ENCODE results near the gene POLR2M.

DNA sequence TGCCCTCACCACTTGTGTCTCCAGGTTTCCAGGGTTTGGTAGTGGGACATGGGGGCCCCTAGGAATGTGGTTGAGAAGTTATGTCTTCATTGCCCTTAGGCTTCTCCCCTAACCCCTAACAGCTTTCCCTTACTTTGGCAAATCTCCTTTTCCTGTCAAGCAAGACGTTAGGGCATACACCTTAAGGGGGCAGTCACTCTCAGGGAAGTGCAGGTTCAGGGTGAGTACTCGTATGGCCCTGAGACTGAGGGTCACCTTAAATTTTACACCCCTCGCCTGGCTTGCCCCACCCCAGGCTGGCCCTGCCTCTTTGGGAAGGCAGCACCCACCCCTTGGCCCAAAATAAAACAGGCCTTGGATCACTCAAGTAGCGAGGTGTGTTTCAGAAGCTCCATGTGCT lies 33.5 kb downstream of the POLR2M start:
- TF ChIP-seq, protein P1, sequence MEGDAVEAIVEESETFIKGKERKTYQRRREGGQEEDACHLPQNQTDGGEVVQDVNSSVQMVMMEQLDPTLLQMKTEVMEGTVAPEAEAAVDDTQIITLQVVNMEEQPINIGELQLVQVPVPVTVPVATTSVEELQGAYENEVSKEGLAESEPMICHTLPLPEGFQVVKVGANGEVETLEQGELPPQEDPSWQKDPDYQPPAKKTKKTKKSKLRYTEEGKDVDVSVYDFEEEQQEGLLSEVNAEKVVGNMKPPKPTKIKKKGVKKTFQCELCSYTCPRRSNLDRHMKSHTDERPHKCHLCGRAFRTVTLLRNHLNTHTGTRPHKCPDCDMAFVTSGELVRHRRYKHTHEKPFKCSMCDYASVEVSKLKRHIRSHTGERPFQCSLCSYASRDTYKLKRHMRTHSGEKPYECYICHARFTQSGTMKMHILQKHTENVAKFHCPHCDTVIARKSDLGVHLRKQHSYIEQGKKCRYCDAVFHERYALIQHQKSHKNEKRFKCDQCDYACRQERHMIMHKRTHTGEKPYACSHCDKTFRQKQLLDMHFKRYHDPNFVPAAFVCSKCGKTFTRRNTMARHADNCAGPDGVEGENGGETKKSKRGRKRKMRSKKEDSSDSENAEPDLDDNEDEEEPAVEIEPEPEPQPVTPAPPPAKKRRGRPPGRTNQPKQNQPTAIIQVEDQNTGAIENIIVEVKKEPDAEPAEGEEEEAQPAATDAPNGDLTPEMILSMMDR (IDR thresholded peaks at IDR 0.05 in 2 of 3, conservative IDR thresholded peaks at IDR 0.05 in 1 of 3; ENCODE audit: borderline replicate concordance in 1 of 3, insufficient read depth in 1 of 3, low read depth in 2 of 3, low read length in 2 of 3), result 0 out of 6 replicates have a peak, but pooled peaks of 1 of the 3 experiments have one; percentile 3
- TF ChIP-seq YY1 (IDR thresholded peaks at IDR 0.05; ENCODE audit: extremely low read depth, insufficient replicate concordance, low read depth, low read length), result no peak
- TF ChIP-seq POLR2AphosphoS5 (IDR thresholded peaks at IDR 0.05; ENCODE audit: low read depth, low read length), result no peak
- TF ChIP-seq POLR2A (IDR thresholded peaks at IDR 0.05; ENCODE audit: borderline replicate concordance, extremely low read depth, insufficient read depth, insufficient read length), result no peak
- no peak for TF ChIP-seq EZH2 (IDR thresholded peaks at IDR 0.05)
- no peak for TF ChIP-seq RAD21 (IDR thresholded peaks at IDR 0.05; ENCODE audit: low read depth)
- TF ChIP-seq, protein P2, sequence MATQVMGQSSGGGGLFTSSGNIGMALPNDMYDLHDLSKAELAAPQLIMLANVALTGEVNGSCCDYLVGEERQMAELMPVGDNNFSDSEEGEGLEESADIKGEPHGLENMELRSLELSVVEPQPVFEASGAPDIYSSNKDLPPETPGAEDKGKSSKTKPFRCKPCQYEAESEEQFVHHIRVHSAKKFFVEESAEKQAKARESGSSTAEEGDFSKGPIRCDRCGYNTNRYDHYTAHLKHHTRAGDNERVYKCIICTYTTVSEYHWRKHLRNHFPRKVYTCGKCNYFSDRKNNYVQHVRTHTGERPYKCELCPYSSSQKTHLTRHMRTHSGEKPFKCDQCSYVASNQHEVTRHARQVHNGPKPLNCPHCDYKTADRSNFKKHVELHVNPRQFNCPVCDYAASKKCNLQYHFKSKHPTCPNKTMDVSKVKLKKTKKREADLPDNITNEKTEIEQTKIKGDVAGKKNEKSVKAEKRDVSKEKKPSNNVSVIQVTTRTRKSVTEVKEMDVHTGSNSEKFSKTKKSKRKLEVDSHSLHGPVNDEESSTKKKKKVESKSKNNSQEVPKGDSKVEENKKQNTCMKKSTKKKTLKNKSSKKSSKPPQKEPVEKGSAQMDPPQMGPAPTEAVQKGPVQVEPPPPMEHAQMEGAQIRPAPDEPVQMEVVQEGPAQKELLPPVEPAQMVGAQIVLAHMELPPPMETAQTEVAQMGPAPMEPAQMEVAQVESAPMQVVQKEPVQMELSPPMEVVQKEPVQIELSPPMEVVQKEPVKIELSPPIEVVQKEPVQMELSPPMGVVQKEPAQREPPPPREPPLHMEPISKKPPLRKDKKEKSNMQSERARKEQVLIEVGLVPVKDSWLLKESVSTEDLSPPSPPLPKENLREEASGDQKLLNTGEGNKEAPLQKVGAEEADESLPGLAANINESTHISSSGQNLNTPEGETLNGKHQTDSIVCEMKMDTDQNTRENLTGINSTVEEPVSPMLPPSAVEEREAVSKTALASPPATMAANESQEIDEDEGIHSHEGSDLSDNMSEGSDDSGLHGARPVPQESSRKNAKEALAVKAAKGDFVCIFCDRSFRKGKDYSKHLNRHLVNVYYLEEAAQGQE (IDR thresholded peaks at IDR 0.05; ENCODE audit: low read depth), result no peak
- no peak for TF ChIP-seq ZNF274 (IDR thresholded peaks at IDR 0.05; ENCODE audit: low read depth, low read length)
- TF ChIP-seq ZFX (IDR thresholded peaks at IDR 0.05), result no peak
- no peak for TF ChIP-seq JUND (IDR thresholded peaks at IDR 0.05)
- TF ChIP-seq, protein P3, sequence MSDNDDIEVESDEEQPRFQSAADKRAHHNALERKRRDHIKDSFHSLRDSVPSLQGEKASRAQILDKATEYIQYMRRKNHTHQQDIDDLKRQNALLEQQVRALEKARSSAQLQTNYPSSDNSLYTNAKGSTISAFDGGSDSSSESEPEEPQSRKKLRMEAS (IDR thresholded peaks at IDR 0.05), result no peak
- no peak for TF ChIP-seq CEBPB (IDR thresholded peaks at IDR 0.05; ENCODE audit: low read depth)

All from HCT116 (cell line).